ENCODE measurements around the gene HSH2D.

The HSH2D gene

GRCh38 chr19:16198370-16198651 lies 54.8 kb downstream of the HSH2D start:
- no peak for DNase-seq

DNA sequence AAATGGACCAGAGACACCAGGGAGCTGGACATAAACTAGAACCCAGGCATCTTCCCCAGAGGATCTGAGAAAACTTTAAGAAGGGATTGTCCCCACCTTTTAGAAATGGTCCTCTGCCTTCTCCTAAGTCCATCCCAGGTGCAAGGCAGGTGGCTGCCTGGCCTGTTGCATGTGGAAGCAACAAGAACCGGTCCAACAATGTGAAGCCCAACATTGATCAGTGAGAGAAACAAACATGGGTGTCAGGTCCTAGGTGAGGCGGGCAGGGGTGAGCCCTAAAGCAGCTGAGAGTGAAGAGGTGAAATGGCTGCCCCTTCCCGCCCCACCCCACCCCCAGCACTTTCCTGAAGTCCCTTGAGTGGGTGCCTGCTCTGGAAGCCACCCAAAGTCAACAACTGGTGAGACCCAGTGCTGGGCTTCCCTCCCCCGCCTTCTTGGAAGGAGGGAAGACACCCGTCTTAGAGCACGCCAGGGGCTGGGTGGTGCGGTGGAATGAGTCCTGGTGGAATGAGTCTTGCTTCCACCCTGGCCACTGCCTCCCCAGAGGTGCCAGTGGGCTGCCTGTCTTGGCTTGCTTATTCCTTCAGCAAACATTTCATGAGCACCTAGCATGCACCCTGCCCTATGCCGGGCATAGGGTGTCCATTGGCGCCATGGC lies 55.9 kb downstream of the HSH2D start:
- DNase-seq: no peak

GRCh38 chr19:16200038-16201010 lies 56.8 kb downstream of the HSH2D start:
- no peak for DNase-seq

- DNase-seq: no peak
Measured at GRCh38 chr19:16201011-16201391, 57.5 kb downstream of the HSH2D start.

- DNase-seq: no peak
Measured at GRCh38 chr19:16202320-16203255, 59.1 kb downstream of the HSH2D start.

DNA sequence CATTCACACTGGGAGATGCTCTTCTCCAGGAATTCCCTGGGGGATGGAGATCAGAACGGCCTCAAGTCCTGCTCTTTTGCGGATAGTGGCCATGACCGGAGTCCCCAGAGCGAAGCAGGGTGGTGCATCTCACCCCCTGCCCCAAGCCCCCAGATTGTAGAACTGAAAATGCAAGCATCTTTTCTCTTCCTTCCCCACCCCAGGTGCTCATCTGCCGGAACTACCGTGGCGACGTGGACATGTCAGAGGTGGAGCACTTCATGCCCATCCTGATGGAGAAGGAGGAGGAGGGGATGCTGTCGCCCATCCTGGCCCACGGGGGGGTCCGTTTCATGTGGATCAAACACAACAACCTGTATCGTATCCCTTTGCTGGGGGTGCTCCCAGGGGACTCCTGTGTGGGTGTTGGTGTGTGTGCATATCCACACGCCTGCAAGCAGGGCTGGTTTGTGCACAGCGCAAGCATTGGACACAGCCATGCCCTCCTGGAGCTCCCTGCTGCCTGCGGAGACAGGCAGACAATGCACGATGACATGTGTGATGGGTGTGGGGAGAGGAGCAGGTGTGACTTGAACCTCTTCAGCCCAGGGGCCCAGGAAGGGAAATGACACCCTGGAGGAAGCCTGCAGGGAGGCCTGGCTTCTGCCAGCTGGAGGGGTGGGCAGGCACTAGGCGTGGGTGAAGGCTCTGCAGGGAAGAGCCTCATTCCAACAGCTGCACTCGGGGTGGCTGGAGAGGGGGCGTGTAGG lies 59.9 kb downstream of the HSH2D start:
- DNase-seq: no peak

GRCh38 chr19:16204005-16204294 lies 60.5 kb downstream of the HSH2D start:
- DNase-seq: no peak

DNA sequence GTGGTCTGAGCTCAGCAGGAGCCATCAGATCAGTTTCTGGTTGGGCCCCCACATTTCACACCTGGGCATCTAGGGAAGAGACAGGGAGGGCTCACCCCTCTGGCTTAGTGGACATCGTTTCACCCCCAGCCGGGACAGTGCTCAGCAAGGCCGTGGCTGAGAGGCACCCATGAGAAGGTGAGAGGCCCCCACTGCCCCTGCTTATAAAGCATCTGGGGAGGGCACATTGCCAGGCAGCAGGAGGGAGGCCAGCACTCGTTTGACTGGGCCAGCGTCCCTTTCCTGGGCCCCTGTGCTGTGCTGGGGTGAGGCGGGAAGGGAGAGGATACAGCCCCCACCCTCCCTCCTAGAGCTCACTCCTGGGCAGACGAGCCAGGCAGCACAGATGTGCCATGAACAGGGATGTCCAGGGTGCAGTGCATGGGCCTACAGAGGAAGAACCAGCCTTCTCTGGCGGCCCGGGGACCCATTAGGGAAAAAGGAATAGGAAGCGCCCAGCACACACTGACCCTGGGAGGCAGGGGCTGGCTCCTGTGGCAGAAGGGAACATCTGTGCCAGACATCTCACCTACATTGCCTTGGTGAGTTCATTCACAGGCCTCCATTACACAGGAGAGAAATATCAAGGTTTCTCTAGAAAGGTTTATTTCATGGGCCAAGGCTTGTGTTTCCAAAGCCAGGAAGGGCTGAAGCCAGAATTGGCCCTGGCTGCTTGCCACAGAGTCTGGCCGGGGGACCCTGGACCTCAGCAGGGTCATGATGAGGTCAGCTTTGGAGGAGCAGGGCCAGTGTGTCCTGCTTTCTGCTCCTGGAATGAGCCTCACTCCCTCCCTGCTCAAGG lies 61.9 kb downstream of the HSH2D start:
- no peak for DNase-seq

DNA sequence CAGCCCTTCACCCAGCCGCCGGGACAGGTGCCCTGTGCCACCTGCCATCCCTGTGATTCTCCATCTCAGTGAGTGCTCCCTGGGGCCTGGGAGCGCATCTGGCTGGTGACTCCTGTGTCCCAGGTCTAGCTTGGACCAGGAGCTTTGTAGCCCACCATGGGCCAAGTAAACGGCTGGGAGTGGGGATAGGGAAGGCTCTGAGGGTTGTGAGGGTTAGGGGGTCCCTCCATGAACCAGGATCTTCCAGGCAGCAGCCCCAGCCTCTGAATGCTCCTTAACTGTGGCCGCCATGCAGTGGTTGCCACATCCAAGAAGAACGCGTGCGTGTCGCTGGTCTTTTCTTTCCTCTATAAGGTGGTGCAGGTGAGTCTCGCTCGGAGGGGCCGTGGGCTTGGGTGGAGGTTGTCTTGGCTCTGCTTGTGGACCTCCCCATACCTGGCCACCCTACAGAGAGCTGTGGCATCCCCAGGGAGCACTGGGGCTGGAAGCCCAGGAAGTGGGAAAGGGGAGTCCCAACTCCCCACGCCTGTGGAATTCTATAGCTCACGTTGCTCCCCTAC lies 62.6 kb downstream of the HSH2D start:
- DNase-seq: no peak

- no peak for DNase-seq
Measured at GRCh38 chr19:16206637-16207036, 63.2 kb downstream of the HSH2D start.

GRCh38 chr19:16207063-16207462 lies 63.6 kb downstream of the HSH2D start:
- DNase-seq: no peak

- DNase-seq: no peak
Measured at GRCh38 chr19:16207490-16208025, 64.1 kb downstream of the HSH2D start.
